GM18870 (cell line): Measurements from ENCODE around the gene BPHL.
"Not testable (repeated sequence)": the region's sequence is repeated elsewhere in the genome, so short reads cannot be mapped to it uniquely, and the experiment has no call there.

Experiments
- ATAC-seq: cut with Tn5 transposase; IDR thresholded peaks from one replicate; pipeline ENCODE4 v1.9.1; 2021; ENCODE audit warnings: moderate library complexity; ENCODE audit not compliant: unreplicated experiment

The BPHL gene

DNA sequence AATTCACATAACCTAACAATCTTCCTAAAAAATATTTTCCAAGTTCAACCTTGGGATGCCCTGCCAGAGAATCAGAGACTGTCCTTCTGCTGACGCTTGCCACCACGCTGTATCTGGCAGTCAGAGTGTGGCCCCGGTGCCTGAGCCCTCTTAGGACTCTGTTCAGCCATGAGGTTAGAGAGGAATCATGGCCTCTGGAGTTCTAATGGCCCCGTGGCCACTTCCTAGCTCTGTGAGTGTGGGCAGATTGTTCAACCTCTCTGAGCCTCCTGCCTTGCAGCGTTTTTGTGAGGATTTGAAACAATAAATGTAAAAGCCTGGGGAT lies 2.2 kb downstream of the BPHL start:
- ATAC-seq = no peak

DNA sequence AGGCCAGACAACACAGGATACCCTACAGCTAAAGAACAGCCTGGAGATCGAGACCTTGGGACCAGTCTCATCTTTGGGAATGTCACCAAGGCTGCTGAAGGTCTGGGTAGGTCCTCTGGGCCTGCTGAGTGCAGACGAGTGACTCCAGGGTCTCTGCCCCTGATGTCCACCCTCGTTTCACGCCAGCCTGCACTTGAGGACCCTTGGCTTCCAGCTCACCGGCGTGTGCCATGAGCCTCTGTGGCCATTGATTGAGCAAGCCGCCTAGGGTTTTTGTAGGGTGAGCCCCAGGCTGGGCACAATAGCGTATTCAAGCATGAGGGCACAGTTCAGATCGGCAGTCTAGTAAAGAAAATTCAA lies 4.3 kb downstream of the BPHL start:
- ATAC-seq = no peak

DNA sequence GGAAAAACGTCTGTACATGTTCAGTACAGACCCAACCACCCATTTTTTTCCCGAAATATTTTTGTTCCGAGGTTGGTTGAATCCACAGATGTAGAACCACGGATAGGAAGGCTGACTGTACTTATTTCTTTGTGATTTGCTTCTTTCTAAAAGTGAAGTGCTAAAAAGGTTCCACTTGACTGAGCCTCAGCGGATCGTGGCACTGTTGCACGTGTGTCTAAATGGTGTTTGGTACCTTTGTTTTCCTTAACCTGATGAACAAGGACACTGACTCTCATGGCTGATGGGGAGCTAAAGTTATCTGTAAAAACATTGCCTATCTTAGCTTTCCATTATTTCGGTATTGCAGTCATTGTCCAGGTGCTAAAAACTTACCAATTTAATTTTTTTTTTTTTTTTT lies 6.2 kb downstream of the BPHL start:
- no peak for ATAC-seq

DNA sequence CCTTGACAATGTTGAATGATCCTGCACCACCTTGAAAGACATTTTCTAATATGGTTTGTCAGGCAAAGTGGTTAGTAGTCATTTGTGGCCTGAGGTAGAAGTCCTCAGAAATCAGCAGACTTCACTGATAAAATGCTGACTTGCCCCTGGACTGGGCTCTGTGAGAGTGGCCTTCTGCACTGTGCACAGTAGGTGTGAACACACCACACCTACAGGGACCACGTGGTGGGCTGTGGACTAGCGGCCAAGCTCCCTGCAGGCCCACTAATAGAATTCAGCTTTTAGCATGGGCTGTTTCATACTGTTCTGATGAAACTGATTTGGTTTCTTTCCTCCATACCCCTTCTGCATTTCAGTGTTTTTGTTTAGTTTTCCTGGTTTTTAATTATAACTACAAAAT lies 7.3 kb downstream of the BPHL start:
- ATAC-seq = no peak

DNA sequence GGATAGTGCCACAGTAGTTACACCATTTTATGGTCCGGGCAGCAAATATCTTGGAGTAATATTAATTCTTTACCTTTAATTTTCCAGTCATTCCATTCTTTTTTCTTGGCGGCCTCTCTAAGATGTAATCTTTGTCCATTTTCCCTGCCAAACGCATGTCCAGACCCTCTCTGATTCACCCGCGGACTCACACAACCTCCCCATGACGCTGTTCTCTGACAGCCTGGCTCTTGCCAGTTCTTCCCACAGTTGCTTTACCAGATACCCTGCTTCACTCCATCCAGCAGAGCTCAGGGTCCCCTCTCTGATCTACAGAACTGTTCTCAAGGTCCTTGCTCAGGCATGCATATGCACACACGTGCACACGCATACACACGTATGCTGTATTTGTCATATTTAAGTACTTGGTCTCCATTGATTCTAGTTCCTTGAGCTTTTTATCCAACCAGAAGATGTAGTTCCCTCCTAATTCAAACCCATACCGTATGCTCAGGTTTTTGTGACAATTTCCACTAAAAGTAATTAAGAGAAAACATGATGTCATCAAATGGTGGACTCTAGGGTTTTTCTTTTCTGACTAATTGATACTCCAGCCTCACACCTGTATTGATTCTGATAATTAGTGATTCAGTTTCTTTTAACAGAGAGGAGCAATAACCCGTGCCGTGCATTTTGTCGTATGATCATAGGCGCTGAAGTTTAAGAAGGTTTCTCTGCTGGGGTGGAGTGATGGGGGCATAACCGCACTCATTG lies 10.0 kb downstream of the BPHL start:
- no peak for ATAC-seq

DNA sequence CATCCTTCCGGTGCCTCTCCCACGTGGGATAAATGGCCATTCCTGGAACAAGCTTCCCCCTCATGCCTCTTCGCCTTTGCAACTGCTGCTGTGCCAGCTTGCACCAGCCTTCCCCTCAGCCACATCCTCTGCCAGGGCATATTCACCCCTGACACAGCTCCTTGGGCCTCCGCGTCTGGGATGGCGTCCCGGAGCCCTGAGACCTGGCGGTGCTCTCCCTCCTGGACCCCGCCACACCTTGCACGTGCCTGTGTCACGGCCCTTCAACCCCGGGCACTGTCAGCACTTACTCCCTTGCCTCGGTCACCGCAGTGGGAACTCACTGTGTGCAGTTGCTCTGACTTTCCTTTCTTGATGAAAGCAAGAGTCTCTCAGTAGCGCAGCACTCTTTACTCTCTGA lies 13.2 kb downstream of the BPHL start:
- ATAC-seq = no peak

DNA sequence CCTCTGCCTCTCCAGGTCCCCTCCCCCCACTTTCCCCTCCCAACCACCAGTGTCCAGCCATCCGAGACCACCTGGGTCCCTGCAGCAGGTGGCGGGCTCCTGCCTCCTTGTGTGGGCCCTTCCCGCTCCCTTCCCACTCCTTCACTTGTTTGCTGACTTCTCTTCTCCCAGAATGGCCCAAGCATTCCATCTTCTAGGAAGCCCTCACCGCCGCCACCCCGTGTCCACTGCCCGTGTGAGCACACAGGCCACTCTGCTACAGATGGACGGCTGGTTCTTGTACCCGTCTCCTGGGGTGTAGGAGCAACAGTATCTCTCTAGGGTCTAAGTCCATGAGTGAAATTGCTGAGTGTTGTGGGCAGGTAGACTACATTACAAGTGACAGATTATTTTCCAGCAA lies 15.0 kb downstream of the BPHL start:
- ATAC-seq = no peak

DNA sequence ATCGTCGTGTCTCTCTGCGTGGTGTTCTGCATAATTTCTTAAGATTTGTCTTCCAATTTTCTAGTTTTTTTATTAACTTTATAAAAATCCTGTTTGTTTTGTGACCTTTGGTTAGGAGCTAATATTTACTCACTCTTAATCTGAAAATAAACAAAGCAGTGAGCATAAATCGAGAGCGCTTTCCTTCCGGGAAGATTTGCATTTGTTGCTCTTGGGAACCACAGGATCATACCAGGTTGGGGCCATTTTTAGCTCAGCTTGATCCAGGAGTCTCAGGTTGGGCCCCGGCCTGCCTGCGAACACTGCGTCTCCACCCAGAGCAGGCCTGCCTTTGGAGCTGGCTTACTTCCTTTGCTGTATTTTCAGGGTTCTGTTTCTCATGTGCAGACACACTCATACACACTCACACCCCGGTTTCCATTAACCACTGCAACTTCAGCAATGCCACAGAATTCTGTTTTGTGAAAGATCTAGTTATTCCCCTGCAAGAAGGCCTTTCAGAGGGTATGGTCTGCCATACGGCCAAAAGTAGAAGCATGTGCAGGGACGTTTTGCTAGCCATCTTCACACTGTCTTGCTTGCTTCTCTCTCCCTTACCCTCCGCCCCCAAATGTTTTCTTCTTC lies 17.3 kb downstream of the BPHL start:
- no peak for ATAC-seq

DNA sequence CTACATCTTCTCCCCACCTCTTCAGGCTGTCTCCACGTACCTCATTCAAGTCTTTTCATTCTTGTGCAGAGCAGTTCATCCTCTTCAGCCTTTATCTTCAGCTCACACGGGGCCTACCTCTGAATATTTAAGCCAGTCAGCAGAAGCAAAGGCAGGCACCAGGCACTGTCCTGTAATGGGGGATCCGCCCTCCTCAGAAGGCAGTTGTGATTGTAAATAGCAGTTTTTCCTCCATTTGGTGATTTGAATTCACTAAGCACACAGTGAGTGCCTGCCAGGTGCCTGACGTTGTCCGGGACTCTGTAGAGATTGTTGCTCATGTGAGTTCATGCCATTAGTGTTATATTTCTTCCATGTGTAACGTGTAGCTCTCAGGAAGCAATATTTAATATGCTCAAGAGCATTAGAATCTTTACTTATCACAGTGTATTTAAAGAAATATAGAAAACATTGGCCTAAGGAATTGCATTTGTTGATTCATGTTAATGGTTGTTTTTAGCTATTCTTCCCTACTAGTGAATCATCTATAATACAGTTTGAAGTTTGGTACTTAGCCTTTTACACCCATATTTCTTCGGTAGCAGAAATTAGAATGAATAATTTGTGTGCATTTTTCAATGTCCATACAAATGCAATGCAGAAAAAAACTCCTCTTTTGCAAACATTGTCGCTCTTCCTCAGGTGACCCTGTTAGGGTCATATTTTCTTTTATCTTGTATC lies 17.9 kb downstream of the BPHL start:
- no peak for ATAC-seq

DNA sequence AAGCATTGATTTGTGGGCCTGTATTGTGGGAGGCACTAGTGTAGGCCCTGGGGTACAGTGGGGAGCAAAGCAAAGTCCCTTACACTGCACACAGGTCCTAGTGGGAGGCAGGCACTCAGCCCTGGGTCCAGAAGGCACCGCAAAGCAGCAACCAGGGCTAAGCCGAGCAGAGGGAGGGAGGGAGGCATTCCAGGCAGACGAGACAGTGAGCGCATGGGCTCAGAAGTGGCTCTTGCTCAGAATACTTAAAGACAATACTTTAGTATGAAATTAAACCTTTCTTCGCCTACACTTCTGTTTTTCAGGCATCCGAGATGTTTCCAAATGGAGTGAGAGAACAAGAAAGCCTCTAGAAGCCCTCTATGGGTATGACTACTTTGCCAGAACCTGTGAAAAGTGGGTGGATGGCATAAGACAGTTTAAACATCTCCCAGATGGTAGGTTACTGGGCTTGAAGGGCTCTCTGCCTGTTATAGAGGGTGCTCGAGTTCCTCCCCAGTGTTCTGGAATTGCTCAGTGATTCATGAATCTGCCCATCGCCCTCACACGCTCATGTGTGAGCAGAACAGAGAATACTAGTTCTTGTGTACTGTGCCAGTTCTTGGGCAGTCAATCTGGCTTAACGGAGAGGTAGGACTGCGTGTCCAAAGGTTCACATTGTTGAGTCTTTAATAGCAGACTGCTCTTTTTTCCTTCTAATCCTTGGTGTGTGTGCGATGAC lies 18.7 kb downstream of the BPHL start:
- no peak for ATAC-seq

DNA sequence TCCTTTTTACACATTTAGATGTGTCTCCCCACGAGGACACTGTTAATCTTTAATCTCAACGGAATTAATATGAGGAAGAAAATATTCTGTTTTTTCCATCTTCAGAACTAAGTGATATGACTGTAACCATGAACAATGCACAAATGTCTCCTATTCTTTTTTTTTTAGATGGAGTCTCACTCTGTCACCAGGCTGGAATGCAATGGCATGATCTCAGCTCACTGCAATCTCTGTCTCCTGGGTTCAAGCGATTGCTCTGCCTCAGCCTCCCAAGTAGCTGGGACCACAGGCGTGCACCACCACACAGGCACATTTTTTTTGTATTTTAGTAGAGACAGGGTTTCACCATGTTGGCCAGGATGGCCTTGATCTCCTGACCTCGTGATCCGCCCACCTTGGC lies 19.4 kb downstream of the BPHL start:
- ATAC-seq = not testable (repeated sequence)

DNA sequence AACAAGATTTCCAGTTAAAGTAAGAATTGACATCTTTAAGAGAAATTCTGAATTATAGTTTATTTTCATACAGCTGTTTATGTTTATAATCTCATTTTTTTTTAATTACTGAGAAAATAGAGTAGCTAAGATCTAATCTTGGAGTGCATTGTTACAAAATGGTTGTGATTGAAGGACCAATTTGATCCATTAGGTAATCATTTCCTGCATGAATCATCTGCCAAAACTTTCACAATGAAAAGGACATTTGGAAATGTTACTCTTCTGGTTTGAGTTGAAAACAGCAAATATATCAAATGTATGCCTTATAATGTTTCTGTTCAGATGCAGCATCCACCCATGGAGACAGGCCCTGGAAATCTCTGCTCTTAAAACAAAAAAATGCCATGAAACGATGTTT lies 19.8 kb downstream of the BPHL start:
- no peak for ATAC-seq

DNA sequence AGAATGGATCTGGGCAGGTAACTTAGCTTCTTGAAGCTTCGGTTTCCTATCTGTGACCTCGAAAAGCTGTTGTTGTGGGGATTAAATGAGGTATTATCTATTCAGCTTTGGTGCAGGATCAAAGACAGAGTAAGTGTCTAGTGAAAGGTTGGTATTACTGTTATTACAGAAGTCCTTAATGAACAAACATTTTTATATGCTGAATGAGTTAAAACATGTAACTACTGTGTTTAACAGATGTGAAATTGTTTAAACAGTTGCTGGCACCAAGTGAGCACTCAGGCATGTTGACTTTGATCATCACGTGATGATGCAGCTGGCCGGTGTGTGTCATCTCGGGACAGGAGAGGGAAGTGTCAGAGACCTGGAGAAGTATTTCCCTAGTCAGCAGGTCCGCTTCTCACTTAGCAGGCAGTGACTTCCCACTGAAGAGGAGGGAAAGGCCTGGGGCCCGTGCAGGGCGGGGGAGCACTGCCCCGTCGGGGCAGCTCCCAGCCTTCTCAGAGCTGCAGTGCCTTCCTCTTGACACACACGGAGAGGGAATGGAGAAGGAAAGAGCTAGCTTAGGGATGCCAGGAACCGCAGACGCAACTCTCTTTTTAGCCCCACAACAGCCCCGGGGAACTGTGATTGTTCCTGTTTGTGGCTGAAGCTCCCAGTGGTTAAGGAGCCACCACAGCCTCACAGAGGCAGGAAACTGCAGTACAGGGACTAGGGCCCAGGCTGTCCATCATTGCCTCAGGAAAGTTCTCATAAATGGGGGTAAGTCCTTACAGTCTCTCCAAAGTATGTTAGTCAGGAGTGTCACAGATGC lies 20.8 kb downstream of the BPHL start:
- no peak for ATAC-seq

DNA sequence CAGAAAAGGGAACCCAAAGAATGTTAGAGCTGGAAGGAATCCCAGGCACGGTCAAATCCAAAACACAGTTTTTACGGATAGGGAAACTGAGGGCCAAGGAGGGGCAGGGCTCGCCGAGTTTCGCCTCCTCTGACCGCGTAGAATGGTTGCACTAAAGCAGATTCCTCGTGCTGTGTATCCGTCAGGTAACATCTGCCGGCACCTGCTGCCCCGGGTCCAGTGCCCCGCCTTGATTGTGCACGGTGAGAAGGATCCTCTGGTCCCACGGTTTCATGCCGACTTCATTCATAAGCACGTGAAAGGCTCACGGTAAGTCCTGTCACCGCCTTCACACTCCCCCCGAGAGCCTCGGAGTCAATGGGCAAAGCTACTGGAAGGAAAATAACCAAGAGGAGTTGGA lies 21.7 kb downstream of the BPHL start:
- ATAC-seq = no peak

DNA sequence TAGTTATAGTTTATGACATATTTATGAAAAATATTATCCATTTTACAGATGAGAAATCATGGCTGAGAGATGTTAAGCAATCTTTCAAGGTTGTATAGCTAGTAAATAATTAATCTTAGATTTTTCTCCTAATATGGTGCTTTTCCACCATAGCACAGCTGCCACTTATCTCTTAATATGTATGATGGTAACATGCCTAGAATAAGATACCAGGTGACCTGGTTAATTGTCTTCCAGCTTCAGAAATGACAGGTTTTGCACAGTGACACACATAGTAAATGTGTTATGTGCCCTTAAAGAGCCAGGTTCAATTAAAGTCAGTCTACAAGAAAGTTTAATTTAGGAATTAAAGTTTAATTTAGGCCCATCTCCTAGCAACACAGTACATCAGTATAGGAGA lies 24.0 kb downstream of the BPHL start:
- no peak for ATAC-seq

DNA sequence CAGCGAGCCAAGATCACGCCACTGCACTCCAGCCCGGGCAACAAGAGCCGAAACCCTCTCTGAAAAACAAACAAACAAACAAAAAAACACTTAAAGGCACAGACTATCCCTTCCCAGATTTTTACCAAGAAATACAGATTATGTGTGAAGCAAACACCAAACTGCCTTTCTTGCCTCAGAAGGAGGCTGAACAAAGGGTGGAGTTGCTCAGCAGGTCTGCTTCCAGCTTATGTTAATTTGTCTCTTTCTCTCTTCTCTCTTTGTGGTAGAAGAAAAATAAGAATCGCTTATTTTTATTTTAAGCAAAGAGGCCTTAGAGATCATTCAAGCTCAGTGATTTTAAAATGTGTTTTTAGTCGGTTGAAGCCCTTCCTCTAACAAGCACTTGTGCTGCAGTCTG lies 24.6 kb downstream of the BPHL start:
- no peak for ATAC-seq

DNA sequence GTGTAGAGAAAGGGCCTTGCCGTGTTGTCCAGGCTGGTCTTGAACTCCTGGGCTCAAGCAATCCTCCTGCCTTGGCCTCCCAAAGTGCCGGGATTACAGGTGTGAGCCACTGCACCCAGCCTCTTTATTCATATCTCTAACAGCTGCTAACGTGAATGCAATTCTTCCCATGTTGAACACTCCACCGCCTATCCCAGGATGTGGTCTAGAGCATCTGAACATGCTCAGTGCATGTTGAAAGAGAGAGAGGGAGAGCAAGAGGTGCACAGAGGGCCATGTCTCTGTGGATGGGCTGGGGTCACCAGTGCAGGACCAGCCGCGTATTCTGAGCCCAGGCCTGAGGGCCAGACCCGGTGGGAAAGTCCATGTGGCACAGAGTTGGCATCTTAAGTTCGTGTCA lies 26.1 kb downstream of the BPHL start:
- ATAC-seq = no peak

DNA sequence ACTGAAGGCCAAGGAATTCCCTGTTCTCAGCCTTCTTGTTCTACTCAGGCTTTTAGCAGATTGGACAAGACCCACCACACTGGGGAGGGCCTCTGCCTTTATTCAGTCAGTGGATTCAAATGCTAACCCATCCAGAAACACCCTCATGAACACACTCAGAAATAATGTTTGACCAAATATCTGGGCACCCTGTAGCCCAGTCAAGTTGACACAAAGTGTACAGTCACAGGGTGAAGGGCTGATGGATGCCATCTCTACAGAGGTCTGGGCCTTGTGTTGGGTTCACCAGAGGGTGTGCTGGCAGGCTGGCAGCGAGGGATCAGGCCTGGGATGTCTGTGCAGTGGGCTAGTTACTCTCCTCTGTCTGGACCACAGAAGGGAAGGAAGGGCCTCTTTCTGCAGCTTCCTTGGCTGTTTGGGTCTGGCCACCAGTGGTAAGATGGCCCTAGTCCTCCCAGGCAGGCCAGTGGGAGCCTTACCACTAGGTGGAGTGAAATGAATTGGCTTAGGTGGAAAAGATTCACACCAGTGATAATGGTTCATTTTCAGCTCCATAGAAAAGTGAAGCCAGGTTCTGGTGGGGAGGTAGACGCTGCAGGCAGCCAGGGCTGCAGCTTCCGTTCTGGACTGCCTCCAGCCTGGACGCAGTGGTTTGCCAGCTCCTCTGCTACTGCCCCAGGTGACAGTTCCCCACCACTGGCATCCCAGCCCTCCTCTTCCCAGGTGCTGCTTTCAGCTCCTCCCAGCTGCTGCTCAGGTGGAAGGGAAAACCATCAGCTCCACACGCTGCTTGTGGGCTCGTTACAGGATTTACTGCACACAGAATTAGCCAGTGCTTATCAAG lies 29.6 kb downstream of the BPHL start:
- no peak for ATAC-seq

DNA sequence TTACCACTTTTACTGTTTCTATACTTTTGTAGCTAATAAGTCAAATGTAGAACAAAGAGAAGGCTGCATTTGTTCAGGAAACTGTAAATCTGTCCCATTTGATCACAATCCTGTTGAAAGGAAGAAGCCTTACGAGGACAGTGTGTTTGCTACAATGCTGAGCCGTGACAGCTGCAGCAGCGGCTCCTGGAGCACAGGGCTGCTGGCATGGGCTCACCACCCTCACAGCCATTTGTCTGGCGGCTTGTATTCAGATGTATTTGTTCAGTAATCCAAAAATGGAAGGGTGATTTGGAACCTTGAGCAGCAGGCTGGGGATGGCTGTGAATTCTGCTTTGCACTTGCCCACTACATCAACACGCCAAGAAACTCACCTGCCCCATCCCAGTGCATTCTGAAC lies 33.2 kb downstream of the BPHL start:
- ATAC-seq = no peak

DNA sequence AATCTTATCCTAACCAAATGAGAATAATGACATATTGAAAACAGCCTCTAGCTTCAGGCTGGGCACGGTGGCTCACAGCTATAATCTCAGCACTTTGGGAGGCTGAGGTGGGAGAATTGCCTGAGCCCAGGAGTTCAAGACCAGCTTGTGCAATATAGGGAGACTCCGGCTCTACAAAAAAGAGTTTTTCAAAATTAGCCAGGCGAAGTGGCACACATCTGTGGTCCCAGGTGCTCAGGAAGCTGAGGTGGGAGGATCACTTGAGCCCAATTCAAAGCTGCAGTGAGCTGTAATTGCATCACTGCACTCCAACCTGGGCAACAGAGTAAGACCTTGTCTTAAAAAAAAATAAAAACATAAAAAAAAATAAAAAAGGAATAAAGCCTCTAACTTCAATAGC lies 34.2 kb downstream of the BPHL start:
- ATAC-seq = no peak
